ENCODE measurements around the gene CCDC174. TPM values are rescaled to one million over a fixed set of nuclear protein-coding genes. Genes with fewer than 3 reads are reported as not detected.
"Not testable (repeated sequence)": the region's sequence is repeated elsewhere in the genome, so short reads cannot be mapped to it uniquely, and the experiment has no call there.

Gene CCDC174
- total and polyA plus RNA-seq, 11 donors, result 8.7 to 16.1 (median 11.7) TPM

DNA sequence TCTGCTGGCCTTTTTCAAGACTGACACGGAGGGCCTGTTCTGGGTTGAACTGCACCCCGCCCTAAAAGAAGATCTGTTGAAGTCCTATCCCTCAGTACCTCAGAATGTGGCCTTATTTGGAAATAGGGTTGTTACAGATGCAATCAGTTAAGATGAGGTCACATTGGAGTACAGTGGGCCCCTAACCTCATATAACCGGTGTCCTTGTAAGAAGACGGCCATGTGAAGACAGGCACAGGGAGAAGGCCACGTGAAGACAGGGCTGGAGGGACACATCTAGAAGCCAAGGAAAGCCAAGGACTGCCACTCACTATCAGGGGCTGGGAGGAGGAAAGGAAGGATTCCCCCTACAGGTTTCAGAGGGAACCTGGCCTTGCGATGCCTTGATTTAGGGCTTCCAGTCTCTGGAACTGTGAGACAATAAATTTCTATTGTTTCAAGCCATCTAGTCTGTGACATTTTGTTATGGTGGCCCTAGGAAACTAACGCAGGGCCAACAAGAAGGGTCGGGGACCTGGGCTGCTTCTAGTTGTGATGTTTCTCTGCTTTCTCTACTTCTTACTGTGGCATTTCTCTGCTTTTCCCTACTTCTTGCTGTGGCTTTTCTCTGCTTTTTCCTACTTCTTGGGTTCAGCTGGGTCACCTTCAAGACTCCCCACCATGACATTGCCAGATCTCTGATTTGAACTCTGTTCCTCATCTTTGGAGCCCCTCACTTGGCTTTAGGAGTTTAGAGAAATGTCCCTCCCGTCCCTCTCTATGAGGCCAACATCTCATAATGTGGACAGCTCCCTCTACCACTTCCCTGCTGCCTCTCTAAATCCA, 4.8 kb upstream of the CCDC174 start:
- H3K9me3 ChIP-seq, result no peaks in the 10 kb centered on the region
- no peak overlapping the region for H3K4me3 ChIP-seq
- intact Hi-C loops (cut with DNase I), result loop anchor here in 1 of 10 donors (10.0 kb wide), 1 partner anchor 142 kb away; no protein-coding TSS in a partner anchor
- ATAC-seq (no peak), DNase-seq (no peak)
- WGBS, 4 donors, result 81 to 84% (median 83%) methylated on average over 9 of the region's 9 CpGs
- no peaks in the 10 kb centered on the region for H3K36me3 ChIP-seq
- no peak for TF ChIP-seq POLR2A (IDR thresholded peaks at IDR 0.05)
- TF ChIP-seq, protein P1, sequence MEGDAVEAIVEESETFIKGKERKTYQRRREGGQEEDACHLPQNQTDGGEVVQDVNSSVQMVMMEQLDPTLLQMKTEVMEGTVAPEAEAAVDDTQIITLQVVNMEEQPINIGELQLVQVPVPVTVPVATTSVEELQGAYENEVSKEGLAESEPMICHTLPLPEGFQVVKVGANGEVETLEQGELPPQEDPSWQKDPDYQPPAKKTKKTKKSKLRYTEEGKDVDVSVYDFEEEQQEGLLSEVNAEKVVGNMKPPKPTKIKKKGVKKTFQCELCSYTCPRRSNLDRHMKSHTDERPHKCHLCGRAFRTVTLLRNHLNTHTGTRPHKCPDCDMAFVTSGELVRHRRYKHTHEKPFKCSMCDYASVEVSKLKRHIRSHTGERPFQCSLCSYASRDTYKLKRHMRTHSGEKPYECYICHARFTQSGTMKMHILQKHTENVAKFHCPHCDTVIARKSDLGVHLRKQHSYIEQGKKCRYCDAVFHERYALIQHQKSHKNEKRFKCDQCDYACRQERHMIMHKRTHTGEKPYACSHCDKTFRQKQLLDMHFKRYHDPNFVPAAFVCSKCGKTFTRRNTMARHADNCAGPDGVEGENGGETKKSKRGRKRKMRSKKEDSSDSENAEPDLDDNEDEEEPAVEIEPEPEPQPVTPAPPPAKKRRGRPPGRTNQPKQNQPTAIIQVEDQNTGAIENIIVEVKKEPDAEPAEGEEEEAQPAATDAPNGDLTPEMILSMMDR (IDR thresholded peaks at IDR 0.05), result no peak
- peaks cover 0 to 22% (median 12%) of the 10 kb centered on the region in 12 donors for H3K4me1 ChIP-seq
- H3K27ac ChIP-seq, result no peak overlapping the region
- H3K27me3 ChIP-seq, result peaks cover 0 to 11% (median 2%) of the 10 kb centered on the region in 9 donors

DNA sequence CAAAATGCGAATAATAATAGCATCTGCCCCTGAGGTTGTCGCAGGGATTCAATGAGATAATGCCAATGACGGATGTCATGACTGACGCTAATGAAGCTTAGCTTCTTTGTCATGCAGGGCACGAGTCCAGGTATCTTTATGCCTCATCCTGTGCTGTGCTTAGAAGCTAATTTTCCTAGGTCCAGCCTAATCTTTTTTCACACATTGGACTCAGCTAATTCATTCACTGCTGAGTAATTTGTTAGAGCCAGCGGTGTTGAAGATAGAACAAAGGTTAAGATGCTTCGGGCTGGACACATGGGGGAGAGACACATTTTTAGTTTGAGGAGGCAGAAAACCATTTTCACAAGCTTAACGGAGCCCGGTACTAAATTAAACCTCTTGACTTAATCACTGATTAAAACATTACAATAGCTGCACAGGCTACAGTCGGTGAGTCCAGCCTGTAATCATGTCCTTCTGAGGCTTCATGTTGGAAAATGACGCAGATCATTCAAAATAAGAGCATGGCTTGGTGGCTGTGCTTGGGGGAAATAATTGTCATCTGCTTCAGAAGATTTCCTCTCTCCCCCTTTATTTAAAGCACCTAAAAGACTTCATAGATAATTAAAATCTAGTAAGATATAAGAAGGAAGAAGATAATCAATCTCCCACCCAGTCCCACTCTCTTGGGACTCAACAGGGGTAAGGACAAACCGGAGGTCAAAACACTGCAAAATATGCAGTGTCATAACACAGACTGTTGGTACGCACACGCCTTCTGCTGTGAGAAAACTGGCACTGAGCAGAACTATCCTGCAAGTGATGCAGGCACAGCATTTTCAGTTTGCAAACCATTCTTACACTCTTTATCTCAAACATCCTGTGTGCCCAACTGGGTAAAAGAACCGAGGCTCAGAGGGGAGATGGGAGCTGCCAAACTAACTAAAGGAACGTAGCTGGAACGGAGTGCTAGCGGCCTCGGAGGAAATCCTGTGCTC, 3.3 kb upstream of the CCDC174 start:
- ATAC-seq (peak in 3 of 4 donors; percentile 14 to 35 (median 28)), DNase-seq (peak in 1 of 5 donors; percentile 20)
- no peak for TF ChIP-seq POLR2A (IDR thresholded peaks at IDR 0.05)
- H3K4me3 ChIP-seq, result no peak overlapping the region
- no peaks in the 10 kb centered on the region for H3K36me3 ChIP-seq
- WGBS, 4 donors, result 48 to 61% (median 58%) methylated on average over 19 of the region's 19 CpGs
- intact Hi-C loops (cut with DNase I), result loop anchor here in 1 of 10 donors (10.0 kb wide), 1 partner anchor 143 kb away; no protein-coding TSS in a partner anchor
- peaks cover 0 to 35% (median 24%) of the 10 kb centered on the region in 12 donors for H3K4me1 ChIP-seq
- H3K27me3 ChIP-seq, result peaks cover 0 to under 1% (median 0%) of the 10 kb centered on the region in 9 donors
- H3K9me3 ChIP-seq, result no peaks in the 10 kb centered on the region
- H3K27ac ChIP-seq, result peak overlapping the region in 9 of 12 donors; percentile 9 to 83 (median 66)

DNA sequence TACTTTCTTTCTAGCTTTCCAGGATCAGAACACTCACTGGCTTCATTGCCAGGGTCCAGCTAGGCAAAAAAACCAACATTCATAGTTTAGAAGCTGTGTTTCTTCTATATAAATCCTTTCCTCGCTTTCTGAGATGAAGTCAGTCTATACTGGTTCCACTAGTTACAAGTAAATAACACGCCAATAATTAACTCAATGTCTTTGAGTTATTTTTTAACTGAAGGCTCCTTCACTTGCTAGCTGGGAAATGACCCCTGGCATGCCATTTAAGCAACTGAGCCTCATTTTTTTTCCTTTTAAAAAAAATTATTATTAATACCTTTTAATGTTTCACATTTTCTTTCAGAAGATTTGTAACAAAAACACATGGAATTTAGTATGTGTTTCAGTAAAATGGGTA, 2.1 kb upstream of the CCDC174 start:
- no peaks in the 10 kb centered on the region for H3K27me3 ChIP-seq
- intact Hi-C loops (cut with DNase I), result loop anchor here in 1 of 10 donors (10.0 kb wide), 1 partner anchor 145 kb away; no protein-coding TSS in a partner anchor
- H3K36me3 ChIP-seq, result peaks cover 0 to 9% (median 5%) of the 10 kb centered on the region in 9 donors
- DNase-seq (no peak), ATAC-seq (no peak)
- no peaks in the 10 kb centered on the region for H3K9me3 ChIP-seq
- H3K4me1 ChIP-seq, result peaks cover 0 to 43% (median 32%) of the 10 kb centered on the region in 12 donors
- no peak overlapping the region for H3K4me3 ChIP-seq
- TF ChIP-seq, protein P1 (IDR thresholded peaks at IDR 0.05), result no peak
- TF ChIP-seq POLR2A (IDR thresholded peaks at IDR 0.05), result no peak
- peak overlapping the region in 5 of 12 donors; percentile 28 to 83 (median 69) for H3K27ac ChIP-seq
- 92 to 96% (median 93%) methylated on average over 2 of the region's 2 CpGs for WGBS, 4 donors

DNA sequence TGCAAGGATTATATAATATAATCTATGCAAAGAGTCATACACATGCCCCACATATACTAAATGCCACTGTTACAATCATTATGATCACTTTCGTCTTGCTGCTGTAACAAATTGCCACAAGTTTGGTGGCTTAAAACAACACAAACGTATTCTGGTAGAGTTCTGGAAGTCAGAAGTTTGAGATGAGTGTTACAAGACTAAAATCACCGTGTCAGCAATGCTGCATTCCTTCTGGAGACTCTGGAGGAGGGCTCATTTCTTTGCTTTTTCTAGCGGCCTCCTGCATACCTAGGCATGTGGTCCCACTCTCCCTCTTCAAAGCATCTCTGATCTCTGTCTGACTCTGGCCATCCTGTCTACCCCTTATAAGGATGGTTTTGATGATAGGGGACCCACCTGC, 1.4 kb upstream of the CCDC174 start:
- peak overlapping the region in 2 of 12 donors; percentile 92 to 96 for H3K27ac ChIP-seq
- DNase-seq (no peak), ATAC-seq (no peak)
- no peak overlapping the region for H3K4me3 ChIP-seq
- peaks cover 0 to 43% (median 32%) of the 10 kb centered on the region in 12 donors for H3K4me1 ChIP-seq
- no peaks in the 10 kb centered on the region for H3K27me3 ChIP-seq
- H3K9me3 ChIP-seq, result no peaks in the 10 kb centered on the region
- TF ChIP-seq, protein P1 (IDR thresholded peaks at IDR 0.05), result no peak
- no peak for TF ChIP-seq POLR2A (IDR thresholded peaks at IDR 0.05)
- intact Hi-C loops (cut with DNase I), result loop anchor here in 6 of 10 donors (5.0 to 10.0 kb wide), 3 partner anchors 143 to 473 kb away; partner anchors contain the start of genes RBSN (in 4 of the 6), LSM3 (in 3 of the 6) and XPC (in 3 of the 6)
- peaks cover 0 to 17% (median 12%) of the 10 kb centered on the region in 9 donors for H3K36me3 ChIP-seq
- WGBS, 4 donors, result 96 to 97% (median 97%) methylated on average over 4 of the region's 4 CpGs

DNA sequence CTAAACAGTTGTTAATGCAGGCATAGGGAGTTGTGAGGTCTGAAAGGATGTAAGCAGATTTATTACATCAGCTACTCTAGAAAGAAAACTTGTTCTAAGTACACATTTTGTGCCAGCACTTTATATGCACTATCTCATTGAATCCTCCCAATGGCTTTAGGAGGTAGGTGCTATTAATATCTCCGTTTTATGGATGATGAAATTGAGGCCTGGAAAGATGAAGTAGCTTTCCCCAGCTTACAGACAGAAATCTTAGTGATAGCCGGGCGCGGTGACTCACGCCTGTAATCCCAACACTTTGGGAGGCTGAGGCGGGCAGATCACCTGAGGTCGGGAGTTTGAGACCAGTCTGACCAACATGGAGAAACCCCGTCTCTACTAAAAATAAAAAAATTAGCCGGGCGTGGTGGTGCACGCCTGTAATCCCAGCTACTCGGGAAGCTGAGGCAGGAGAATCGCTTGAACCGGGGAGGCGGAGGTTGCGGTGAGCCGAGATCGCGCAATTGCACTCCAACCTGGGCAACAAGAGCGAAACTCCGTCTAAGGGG, 872 bp downstream of the CCDC174 start:
- H3K27me3 ChIP-seq, DNase-seq, ATAC-seq, H3K9me3 ChIP-seq: not testable (repeated sequence)
- H3K4me1 ChIP-seq, result peaks cover 0 to 43% (median 32%) of the 10 kb centered on the region in 12 donors
- H3K4me3 ChIP-seq, result peak overlapping the region; percentile 59 to 93 (median 81)
- H3K27ac ChIP-seq, result peak overlapping the region in 10 of 12 donors; percentile 78 to 96 (median 90)
- WGBS, 4 donors, result 82 to 89% (median 84%) methylated on average over 21 of the region's 21 CpGs
- intact Hi-C loops (cut with DNase I), result loop anchor here in 6 of 10 donors (5.0 to 10.0 kb wide), 3 partner anchors 145 to 475 kb away; partner anchors contain the start of genes RBSN (in 4 of the 6), LSM3 (in 3 of the 6) and XPC (in 3 of the 6)
- peaks cover 0 to 39% (median 32%) of the 10 kb centered on the region in 9 donors for H3K36me3 ChIP-seq

All from heart left ventricle (tissue), 16 donors.